ENCODE results near the gene CHRFAM7A. TPM values are rescaled to one million over a fixed set of nuclear protein-coding genes. Genes with fewer than 3 reads are reported as not detected.

CHRFAM7A gene
- total RNA-seq, 2 donors from 2014 or later, result 1.1 to 1.7 TPM

Other genes starting within 250 kb of the CHRFAM7A start
- 1 to 10 TPM in 1 of 2 donors, under 1 TPM in 1; 0.31 to 1.7 TPM for gene GOLGA8R, start 20.7 kb upstream of the CHRFAM7A start, total RNA-seq
- gene GOLGA8Q, start 158.5 kb upstream of the CHRFAM7A start, total RNA-seq, result not detected
- under 1 TPM; 0.31 to 0.57 TPM for gene GOLGA8H, start 210.5 kb upstream of the CHRFAM7A start, total RNA-seq